ENCODE measurements around the gene CCDC47. TPM values are rescaled to one million over a fixed set of nuclear protein-coding genes. Genes with fewer than 3 reads are reported as not detected.

CCDC47 gene
- 10 to 100 TPM; 45.7 to 69.9 (median 63.6) TPM for total RNA-seq
- long read RNA-seq, transcript CCDC47-201 (13 exons, 3,466 nt): major isoform, 11 of 26 reads
- long read RNA-seq, partial matches to known transcripts: 9 of 26 reads
- long read RNA-seq, other reads (novel, unspliced or antisense): 5 of 26 reads

DNA sequence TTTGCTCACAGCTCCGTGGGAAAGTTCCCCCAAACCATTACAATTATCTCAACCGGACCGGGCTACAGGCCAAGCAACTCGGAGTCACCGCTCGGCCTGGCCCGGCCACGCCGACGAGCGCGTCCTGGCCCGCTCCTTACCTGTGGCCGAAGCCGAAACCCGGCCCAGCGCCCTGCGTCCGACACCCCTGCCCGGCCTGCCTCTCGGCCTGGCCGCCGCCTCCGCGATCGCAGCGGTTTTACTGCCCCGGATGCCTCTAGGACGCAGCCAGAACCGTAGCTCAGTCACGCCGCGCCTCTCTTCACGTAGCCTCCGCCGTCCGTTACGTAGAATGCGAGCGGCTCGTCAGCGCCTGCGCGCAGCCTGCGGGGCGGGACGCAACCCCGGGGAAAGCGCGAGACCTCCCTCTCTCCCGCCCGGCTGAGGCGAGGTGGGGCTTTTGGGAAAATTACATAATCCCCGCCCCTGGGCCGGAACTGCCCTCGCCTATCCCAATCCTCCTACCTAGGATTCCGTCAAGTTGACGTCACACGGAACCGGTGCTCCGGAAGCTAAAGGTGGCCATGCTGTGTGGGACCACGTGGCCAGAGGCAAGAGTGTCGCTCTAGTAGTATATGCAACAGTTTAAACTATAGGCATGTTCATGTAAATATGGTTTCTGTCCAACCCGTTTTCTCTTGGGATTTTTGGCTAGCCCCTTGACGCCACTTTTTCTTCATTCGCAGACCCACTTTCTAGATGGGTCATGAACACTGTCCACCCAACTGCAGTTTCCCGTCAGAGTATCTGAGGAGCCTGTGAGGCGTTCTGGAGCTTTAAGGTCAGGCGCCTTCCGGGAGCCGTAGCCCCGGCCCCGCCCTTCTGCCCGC lies at the start of gene CCDC47:
Gene CCDC47 (minus strand): TSS at position 326 of the 869 bp plus-strand sequence. CDS start 7,422 bp downstream, outside the sequence.
- Histone ChIP-seq H3K27me3 (no peaks in the 10 kb centered on the region), H3K9me3 (no peaks in the 10 kb centered on the region), H3K4me3 (peak within 1 kb of the TSS; percentile 74 to 92 (median 81)), H3K27ac (peak within 1 kb of the TSS; percentile 88 to 91 (median 89)), H3K4me1 (peaks cover 0 to 31% (median 6%) of the 10 kb centered on the region in 4 donors), H3K36me3 (peaks cover 0 to 9% (median 0%) of the 10 kb centered on the region in 4 donors)
- no peak for TF ChIP-seq CTCF (IDR thresholded peaks at IDR 0.05)
- TF ChIP-seq POLR2A (IDR thresholded peaks at IDR 0.05): peak; percentile 97
- DNase-seq (peak; percentile 98 to 99 (median 99)), ATAC-seq (peak; percentile 90 to 96 (median 91))
- intact Hi-C loops (cut with DNase I): no loop called here
- 0% methylated on average over 34 of the region's 74 CpGs for WGBS (ENCODE audit: insufficient coverage, low coverage, low lambda C conversion rate, missing lambda C conversion rate)

DNA sequence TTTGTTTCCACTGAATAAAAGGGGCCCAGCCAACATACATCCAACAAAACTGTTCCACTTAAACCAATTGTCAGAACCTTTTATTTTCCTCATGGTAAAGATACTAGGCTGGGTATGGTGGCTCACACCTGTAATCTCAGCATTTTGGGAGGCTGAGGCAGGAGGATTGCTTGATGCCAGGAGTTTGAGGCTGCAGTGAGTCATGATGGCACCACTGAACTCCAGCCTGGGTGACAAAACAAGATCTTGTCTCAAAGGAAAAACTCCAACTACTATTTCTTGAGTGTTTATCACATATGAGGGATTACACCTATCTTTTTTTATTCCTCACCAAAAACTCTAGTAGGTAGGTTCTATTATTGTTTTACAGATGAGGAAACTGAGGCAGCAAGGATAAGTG lies 49.1 kb upstream of the CCDC47 start:
- ATAC-seq (no peak), DNase-seq (no peak)
- TF ChIP-seq CTCF (IDR thresholded peaks at IDR 0.05) (no peak), POLR2A (IDR thresholded peaks at IDR 0.05) (no peak)
- H3K27me3 ChIP-seq: no peaks in the 10 kb centered on the region
- H3K4me3 ChIP-seq: no peak overlapping the region
- intact Hi-C loops (cut with DNase I): no loop called here
- peaks cover 0 to 27% (median 1%) of the 10 kb centered on the region in 4 donors for H3K4me1 ChIP-seq
- peaks cover 0 to 76% (median 41%) of the 10 kb centered on the region in 4 donors for H3K36me3 ChIP-seq
- H3K9me3 ChIP-seq: no peaks in the 10 kb centered on the region
- no peak overlapping the region for H3K27ac ChIP-seq

DNA sequence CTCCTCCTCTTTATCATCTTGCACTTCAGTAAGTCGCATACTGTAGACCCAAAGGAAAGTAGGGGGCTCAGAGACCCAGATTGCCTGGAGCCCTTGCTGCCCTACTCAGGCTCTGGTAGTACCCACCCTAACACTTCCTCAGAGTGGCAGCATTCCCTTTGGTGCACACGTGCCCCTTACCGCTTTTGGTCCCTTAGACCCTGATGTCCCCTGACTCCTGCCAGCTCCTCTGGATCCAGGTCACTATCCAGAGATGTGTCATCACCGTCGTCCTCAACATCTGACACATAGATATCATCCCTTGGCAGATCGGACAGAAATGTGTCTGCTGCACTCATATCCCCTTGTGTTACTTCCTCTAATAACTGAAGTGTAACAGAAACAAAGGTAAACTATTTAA lies 48.4 kb upstream of the CCDC47 start:
- no peaks in the 10 kb centered on the region for H3K27me3 ChIP-seq
- TF ChIP-seq CTCF (IDR thresholded peaks at IDR 0.05) (no peak), POLR2A (IDR thresholded peaks at IDR 0.05) (no peak)
- no peak overlapping the region for H3K4me3 ChIP-seq
- DNase-seq (no peak), ATAC-seq (no peak)
- H3K4me1 ChIP-seq: peaks cover 0 to 27% (median 1%) of the 10 kb centered on the region in 4 donors
- 85% methylated on average over 6 of the region's 6 CpGs for WGBS (ENCODE audit: insufficient coverage, low coverage, low lambda C conversion rate, missing lambda C conversion rate)
- peaks cover 0 to 82% (median 47%) of the 10 kb centered on the region in 4 donors for H3K36me3 ChIP-seq
- intact Hi-C loops (cut with DNase I): no loop called here
- no peaks in the 10 kb centered on the region for H3K9me3 ChIP-seq
- H3K27ac ChIP-seq: no peak overlapping the region

- Histone ChIP-seq H3K4me3 (no peak overlapping the region), H3K9me3 (no peaks in the 10 kb centered on the region), H3K27ac (no peak overlapping the region), H3K27me3 (no peaks in the 10 kb centered on the region), H3K36me3 (peaks cover 0 to 89% (median 52%) of the 10 kb centered on the region in 4 donors), H3K4me1 (peaks cover 0 to 23% (median 1%) of the 10 kb centered on the region in 4 donors)
- DNase-seq (no peak), ATAC-seq (no peak)
- intact Hi-C loops (cut with DNase I): no loop called here
- TF ChIP-seq CTCF (IDR thresholded peaks at IDR 0.05) (no peak), POLR2A (IDR thresholded peaks at IDR 0.05) (no peak)
- WGBS (ENCODE audit: insufficient coverage, low coverage, low lambda C conversion rate, missing lambda C conversion rate): 87% methylated on average over 10 of the region's 10 CpGs
Observed at GRCh38 chr17:63820963-63821561, 47.7 kb upstream of the CCDC47 start.

Measured in right lobe of liver (tissue), 6 donors.